Measurements from ENCODE around the gene ANKRD6.

GRCh38 chr6:89495961-89496535 is 63.1 kb downstream of the ANKRD6 start:
- TF ChIP-seq CTCF (IDR thresholded peaks at IDR 0.05), result no peak
- TF ChIP-seq POLR2A (IDR thresholded peaks at IDR 0.05), result no peak

All from heart left ventricle (tissue), 13 donors.